GM23338 (cell line): Measurements from ENCODE around the gene RAMAC. TPM values are rescaled to one million over a fixed set of nuclear protein-coding genes. Genes with fewer than 3 reads are reported as not detected.

ENCODE experiments used
- ATAC-seq: fragments of 200-7000 bp; cut with Tn5 transposase; 3 replicates; pipeline ENCODE4 v1.9.1; 2020
- DNase-seq: peaks from one replicate; pipeline ENCODE4 v3.0.0-alpha.2; 2015; ENCODE audit warnings: low spot score
- H2AFZ ChIP-seq: fragments of 200-600 bp; sonication (generic); 2 replicates; pipeline ENCODE4 v1.8.0; 2016; ENCODE audit warnings: antibody characterized with exemption, mild to moderate bottlenecking, moderate library complexity
- H3F3A ChIP-seq: fragments of 200-600 bp; sonication (generic); replicated peaks from 2 replicates; pipeline ENCODE4 v1.8.0; 2017; ENCODE audit warnings: antibody characterized with exemption, mixed run types, low read depth
- H3K27ac ChIP-seq: fragments of 200-600 bp; sonication (generic); 2 replicates; pipeline ENCODE4 v1.6.1; 2016; ENCODE audit warnings: low read depth
- H3K27me3 ChIP-seq: fragments of 200-600 bp; sonication (generic); 2 replicates; pipeline ENCODE4 v1.8.0; 2016; ENCODE audit warnings: mild to moderate bottlenecking, mixed run types, moderate library complexity; ENCODE audit not compliant: insufficient read depth
- H3K36me3 ChIP-seq: fragments of 200-600 bp; sonication (generic); 2 replicates; pipeline ENCODE4 v1.8.0; 2016; ENCODE audit warnings: mild to moderate bottlenecking; ENCODE audit not compliant: insufficient read depth
- H3K4me1 ChIP-seq: fragments of 200-600 bp; sonication (generic); 2 replicates; pipeline ENCODE4 v1.8.0; 2016; ENCODE audit warnings: mild to moderate bottlenecking, moderate library complexity; ENCODE audit not compliant: insufficient read depth
- H3K4me2 ChIP-seq: fragments of 200-600 bp; sonication (generic); 2 replicates; pipeline ENCODE4 v1.7.1; 2017; ENCODE audit warnings: mixed run types
- H3K4me3 ChIP-seq: fragments of 200-600 bp; sonication (generic); 2 replicates; pipeline ENCODE4 v1.6.1; 2016; ENCODE audit warnings: mixed run types
- H3K79me2 ChIP-seq: fragments of 200-600 bp; sonication (generic); replicated peaks from 2 replicates; pipeline ENCODE4 v1.8.0; 2017; ENCODE audit warnings: mild to moderate bottlenecking; ENCODE audit not compliant: insufficient read depth
- H3K9me2 ChIP-seq: fragments of 200-600 bp; sonication (generic); 2 replicates; pipeline ENCODE4 v1.8.0; 2017; ENCODE audit not compliant: insufficient read depth
- H4K20me1 ChIP-seq: fragments of 200-600 bp; sonication (generic); replicated peaks from 2 replicates; pipeline ENCODE4 v1.8.0; 2017; ENCODE audit warnings: mild to moderate bottlenecking; ENCODE audit not compliant: insufficient read depth
- H3K27ac Mint-ChIP-seq: 2 replicates; pipeline ENCODE4 v1.8.0; 2020; ENCODE audit warnings: inconsistent platforms, mild to moderate bottlenecking, moderate library complexity, mixed read lengths
- H3K27me3 Mint-ChIP-seq: 3 replicates; pipeline ENCODE4 v1.8.0; 2022; ENCODE audit warnings: low read depth, mild to moderate bottlenecking, moderate library complexity, mixed read lengths, inconsistent platforms; ENCODE audit not compliant: insufficient read depth, poor library complexity
- H3K36me3 Mint-ChIP-seq: 3 replicates; pipeline ENCODE4 v1.8.0; 2021; ENCODE audit warnings: low read depth, mild to moderate bottlenecking, inconsistent platforms, moderate library complexity, mixed read lengths
- H3K4me1 Mint-ChIP-seq: 3 replicates; pipeline ENCODE4 v1.8.0; 2020; ENCODE audit warnings: mild to moderate bottlenecking, inconsistent platforms, mixed read lengths
- H3K4me3 Mint-ChIP-seq: 3 replicates; pipeline ENCODE4 v1.8.0; 2021; ENCODE audit warnings: moderate library complexity, mild to moderate bottlenecking, inconsistent platforms, mixed read lengths
- H3K9me3 Mint-ChIP-seq: 3 replicates; pipeline ENCODE4 v1.8.0; 2020; ENCODE audit warnings: moderate library complexity, mild to moderate bottlenecking, inconsistent platforms, mixed read lengths
- CREB1 ChIP-seq: fragments of 250-450 bp; sonication (Bioruptor Pico); IDR thresholded peaks from 2 replicates; pipeline ENCODE4 v1.5.0; 2020; ENCODE audit warnings: low read depth, mild to moderate bottlenecking, moderate library complexity
- EZH2 ChIP-seq: fragments of 200-600 bp; sonication (generic); IDR thresholded peaks from one replicate; pipeline ENCODE4 v1.8.0; 2017; ENCODE audit warnings: antibody characterized with exemption, mild to moderate bottlenecking, low read depth; ENCODE audit not compliant: unreplicated experiment
- ZNF114 ChIP-seq: fragments of 250-450 bp; sonication (Bioruptor Pico); IDR thresholded peaks from 2 replicates; pipeline ENCODE4 v1.5.0; 2020; ENCODE audit warnings: mild to moderate bottlenecking, moderate library complexity
- polyA plus RNA-seq: library from polyadenylated mRNA; unstranded; fragments of >200 nt; fragmentation: Nextera tagmentation; extraction: Ambion mirVana; gene quantifications from 2 replicates; pipeline ENCODE4 v1.2.1, GENCODE V29; 2016
- total RNA-seq: library from RNA; depleted of rRNA; stranded (reverse); fragments of >200 nt; shearing (Covaris generic); gene quantifications from 2 replicates; pipeline ENCODE4 v1.2.3, GENCODE V29; 2014; rRNA removed
- TF ChIP-seq, protein P1 (sequence below): fragments of 250-450 bp; sonication (Bioruptor Pico); IDR thresholded peaks from 2 replicates; pipeline ENCODE4 v1.5.0; 2020; ENCODE audit warnings: mild to moderate bottlenecking, moderate library complexity
- TF ChIP-seq, protein P2 (sequence below): IDR thresholded peaks from 2 replicates; pipeline ENCODE4 v1.6.1; 2016; ENCODE audit warnings: antibody characterized with exemption

Gene RAMAC
- total and polyA plus RNA-seq, 2 experiments from 2014 or later, result 27.4 to 58.6 TPM

DNA sequence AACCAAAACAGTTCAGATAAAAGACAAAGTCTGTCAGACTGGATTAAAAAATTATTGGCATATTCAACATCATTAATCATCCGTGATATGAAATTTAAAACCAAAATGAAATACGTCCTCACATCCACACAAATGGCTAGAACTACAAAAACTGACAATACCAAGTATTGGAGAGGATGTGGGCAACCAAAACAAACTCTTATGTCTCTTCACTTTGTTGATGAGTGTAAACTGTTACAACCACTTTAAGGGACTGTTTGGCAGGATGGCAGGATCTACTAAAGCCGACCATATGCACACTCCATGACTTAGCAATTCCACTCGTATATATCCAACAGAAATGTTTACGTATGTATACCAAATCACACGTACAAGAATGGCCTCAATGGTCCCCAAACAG lies 50.2 kb downstream of the RAMAC start (continued):
- TF ChIP-seq, protein P1, sequence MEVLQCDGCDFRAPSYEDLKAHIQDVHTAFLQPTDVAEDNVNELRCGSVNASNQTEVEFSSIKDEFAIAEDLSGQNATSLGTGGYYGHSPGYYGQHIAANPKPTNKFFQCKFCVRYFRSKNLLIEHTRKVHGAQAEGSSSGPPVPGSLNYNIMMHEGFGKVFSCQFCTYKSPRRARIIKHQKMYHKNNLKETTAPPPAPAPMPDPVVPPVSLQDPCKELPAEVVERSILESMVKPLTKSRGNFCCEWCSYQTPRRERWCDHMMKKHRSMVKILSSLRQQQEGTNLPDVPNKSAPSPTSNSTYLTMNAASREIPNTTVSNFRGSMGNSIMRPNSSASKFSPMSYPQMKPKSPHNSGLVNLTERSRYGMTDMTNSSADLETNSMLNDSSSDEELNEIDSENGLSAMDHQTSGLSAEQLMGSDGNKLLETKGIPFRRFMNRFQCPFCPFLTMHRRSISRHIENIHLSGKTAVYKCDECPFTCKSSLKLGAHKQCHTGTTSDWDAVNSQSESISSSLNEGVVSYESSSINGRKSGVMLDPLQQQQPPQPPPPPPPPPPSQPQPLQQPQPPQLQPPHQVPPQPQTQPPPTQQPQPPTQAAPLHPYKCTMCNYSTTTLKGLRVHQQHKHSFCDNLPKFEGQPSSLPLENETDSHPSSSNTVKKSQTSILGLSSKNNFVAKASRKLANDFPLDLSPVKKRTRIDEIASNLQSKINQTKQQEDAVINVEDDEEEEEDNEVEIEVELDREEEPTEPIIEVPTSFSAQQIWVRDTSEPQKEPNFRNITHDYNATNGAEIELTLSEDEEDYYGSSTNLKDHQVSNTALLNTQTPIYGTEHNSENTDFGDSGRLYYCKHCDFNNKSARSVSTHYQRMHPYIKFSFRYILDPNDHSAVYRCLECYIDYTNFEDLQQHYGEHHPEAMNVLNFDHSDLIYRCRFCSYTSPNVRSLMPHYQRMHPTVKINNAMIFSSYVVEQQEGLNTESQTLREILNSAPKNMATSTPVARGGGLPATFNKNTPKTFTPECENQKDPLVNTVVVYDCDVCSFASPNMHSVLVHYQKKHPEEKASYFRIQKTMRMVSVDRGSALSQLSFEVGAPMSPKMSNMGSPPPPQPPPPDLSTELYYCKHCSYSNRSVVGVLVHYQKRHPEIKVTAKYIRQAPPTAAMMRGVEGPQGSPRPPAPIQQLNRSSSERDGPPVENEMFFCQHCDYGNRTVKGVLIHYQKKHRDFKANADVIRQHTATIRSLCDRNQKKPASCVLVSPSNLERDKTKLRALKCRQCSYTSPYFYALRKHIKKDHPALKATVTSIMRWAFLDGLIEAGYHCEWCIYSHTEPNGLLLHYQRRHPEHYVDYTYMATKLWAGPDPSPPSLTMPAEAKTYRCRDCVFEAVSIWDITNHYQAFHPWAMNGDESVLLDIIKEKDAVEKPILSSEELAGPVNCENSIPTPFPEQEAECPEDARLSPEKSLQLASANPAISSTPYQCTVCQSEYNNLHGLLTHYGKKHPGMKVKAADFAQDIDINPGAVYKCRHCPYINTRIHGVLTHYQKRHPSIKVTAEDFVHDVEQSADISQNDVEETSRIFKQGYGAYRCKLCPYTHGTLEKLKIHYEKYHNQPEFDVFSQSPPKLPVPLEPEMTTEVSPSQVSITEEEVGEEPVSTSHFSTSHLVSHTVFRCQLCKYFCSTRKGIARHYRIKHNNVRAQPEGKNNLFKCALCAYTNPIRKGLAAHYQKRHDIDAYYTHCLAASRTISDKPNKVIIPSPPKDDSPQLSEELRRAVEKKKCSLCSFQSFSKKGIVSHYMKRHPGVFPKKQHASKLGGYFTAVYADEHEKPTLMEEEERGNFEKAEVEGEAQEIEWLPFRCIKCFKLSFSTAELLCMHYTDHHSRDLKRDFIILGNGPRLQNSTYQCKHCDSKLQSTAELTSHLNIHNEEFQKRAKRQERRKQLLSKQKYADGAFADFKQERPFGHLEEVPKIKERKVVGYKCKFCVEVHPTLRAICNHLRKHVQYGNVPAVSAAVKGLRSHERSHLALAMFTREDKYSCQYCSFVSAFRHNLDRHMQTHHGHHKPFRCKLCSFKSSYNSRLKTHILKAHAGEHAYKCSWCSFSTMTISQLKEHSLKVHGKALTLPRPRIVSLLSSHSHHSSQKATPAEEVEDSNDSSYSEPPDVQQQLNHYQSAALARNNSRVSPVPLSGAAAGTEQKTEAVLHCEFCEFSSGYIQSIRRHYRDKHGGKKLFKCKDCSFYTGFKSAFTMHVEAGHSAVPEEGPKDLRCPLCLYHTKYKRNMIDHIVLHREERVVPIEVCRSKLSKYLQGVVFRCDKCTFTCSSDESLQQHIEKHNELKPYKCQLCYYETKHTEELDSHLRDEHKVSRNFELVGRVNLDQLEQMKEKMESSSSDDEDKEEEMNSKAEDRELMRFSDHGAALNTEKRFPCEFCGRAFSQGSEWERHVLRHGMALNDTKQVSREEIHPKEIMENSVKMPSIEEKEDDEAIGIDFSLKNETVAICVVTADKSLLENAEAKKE, result no peak
- TF ChIP-seq CREB1, result no peak
- TF ChIP-seq, protein P2, sequence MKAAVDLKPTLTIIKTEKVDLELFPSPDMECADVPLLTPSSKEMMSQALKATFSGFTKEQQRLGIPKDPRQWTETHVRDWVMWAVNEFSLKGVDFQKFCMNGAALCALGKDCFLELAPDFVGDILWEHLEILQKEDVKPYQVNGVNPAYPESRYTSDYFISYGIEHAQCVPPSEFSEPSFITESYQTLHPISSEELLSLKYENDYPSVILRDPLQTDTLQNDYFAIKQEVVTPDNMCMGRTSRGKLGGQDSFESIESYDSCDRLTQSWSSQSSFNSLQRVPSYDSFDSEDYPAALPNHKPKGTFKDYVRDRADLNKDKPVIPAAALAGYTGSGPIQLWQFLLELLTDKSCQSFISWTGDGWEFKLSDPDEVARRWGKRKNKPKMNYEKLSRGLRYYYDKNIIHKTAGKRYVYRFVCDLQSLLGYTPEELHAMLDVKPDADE, result no peak
- TF ChIP-seq ZNF114 (CRISPR knock-in tag), result no peak

DNA sequence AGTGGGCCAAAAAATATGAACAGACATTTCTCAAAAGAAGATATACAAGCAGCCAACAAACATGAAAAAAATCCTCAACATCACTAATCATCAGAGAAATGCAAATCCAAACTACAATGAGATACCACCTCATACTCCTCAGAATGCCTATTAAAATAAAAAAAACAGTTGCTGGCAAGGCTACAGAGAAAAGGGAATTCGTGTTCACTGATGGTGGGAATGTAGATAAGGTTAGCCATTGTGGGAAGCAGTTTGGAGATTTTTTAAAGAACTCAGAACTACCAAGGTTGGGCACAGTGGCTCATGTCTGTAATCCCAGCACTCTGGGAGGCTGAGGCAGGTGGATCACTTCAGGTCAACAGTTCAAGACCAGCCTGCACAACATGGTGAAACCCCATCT lies 53.2 kb downstream of the RAMAC start:
- peaks cover 93% of the 10 kb centered on the region for H3K79me2 ChIP-seq
- ATAC-seq (no peak), DNase-seq (no peak)
- no peak overlapping the region for H2AFZ ChIP-seq
- H3K27ac Mint-ChIP-seq, result no peak overlapping the region
- H3K9me3 Mint-ChIP-seq, result no peaks in the 10 kb centered on the region
- no peak overlapping the region for H3K27ac ChIP-seq
- H3K36me3 ChIP-seq, result peaks cover 18% of the 10 kb centered on the region
- H3K9me2 ChIP-seq, result no peaks in the 10 kb centered on the region
- H3K4me3 Mint-ChIP-seq, result no peak overlapping the region
- no peak overlapping the region for H3K4me3 ChIP-seq
- no peaks in the 10 kb centered on the region for H3K4me1 ChIP-seq
- no peaks in the 10 kb centered on the region for H3K4me1 Mint-ChIP-seq
- H3K36me3 Mint-ChIP-seq, result peaks cover 52% of the 10 kb centered on the region
- peaks cover 2% of the 10 kb centered on the region for H3K27me3 Mint-ChIP-seq
- no peak overlapping the region for H3K4me2 ChIP-seq
- no peak for TF ChIP-seq EZH2
- H3F3A ChIP-seq, result no peaks in the 10 kb centered on the region
- H4K20me1 ChIP-seq, result peaks cover 35% of the 10 kb centered on the region
- H3K27me3 ChIP-seq, result no peaks in the 10 kb centered on the region

Other genes with a start within 250 kb of the RAMAC start
- gene FSD2, start 180.1 kb upstream of the RAMAC start, total RNA-seq, result 0.08 TPM in 1 of 2 replicates, not detected in the other
- 0.18 and 0.37 TPM in 2 replicates for gene FSD2, start 180.1 kb upstream of the RAMAC start, polyA plus RNA-seq
- 2.2 and 8.3 TPM in 2 replicates for gene WHAMM, start 176.6 kb upstream of the RAMAC start, total RNA-seq
- 4.1 and 4.2 TPM in 2 replicates for gene WHAMM, start 176.6 kb upstream of the RAMAC start, polyA plus RNA-seq
- gene HOMER2, start 33.5 kb upstream of the RAMAC start, total RNA-seq, result 23.9 and 30.9 TPM in 2 replicates
- 9.2 and 10.8 TPM in 2 replicates for gene HOMER2, start 33.5 kb upstream of the RAMAC start, polyA plus RNA-seq
- gene C15orf40, start 25.4 kb downstream of the RAMAC start, total RNA-seq, result 4.0 and 7.3 TPM in 2 replicates
- gene C15orf40, start 25.4 kb downstream of the RAMAC start, polyA plus RNA-seq, result 22.1 and 26.3 TPM in 2 replicates
- gene BTBD1, start 81.0 kb downstream of the RAMAC start, total RNA-seq, result 66.1 and 70.3 TPM in 2 replicates
- 11.5 and 12.6 TPM in 2 replicates for gene BTBD1, start 81.0 kb downstream of the RAMAC start, polyA plus RNA-seq
- 0.80 and 1.8 TPM in 2 replicates for gene TM6SF1, start 121.4 kb downstream of the RAMAC start, total RNA-seq
- gene TM6SF1, start 121.4 kb downstream of the RAMAC start, polyA plus RNA-seq, result 1.5 TPM in 1 of 2 replicates, not detected in the other
- 67.1 and 68.6 TPM in 2 replicates for gene HDGFL3, start 221.6 kb downstream of the RAMAC start, total RNA-seq
- gene HDGFL3, start 221.6 kb downstream of the RAMAC start, polyA plus RNA-seq, result 131 and 135 TPM in 2 replicates